Measurements from ENCODE around the gene TMEM80. TPM values are rescaled to one million over a fixed set of nuclear protein-coding genes. Genes with fewer than 3 reads are reported as not detected.
"Not testable (repeated sequence)": the region's sequence is repeated elsewhere in the genome, so short reads cannot be mapped to it uniquely, and the experiment has no call there.

The TMEM80 gene
- total and polyA plus RNA-seq, 12 donors: 11.1 to 85.3 (median 32.8) TPM

GRCh38 chr11:737366-737765, 41.8 kb downstream of the TMEM80 start:
- H3K4me3 ChIP-seq: no peak overlapping the region
- no peaks in the 10 kb centered on the region for H3K36me3 ChIP-seq (replicated peaks in 1 of 2)
- H3K27ac ChIP-seq: no peak overlapping the region
- WGBS, 4 donors: 47 to 68% (median 60%) methylated on average over 4 to 11 of the region's 11 CpGs
- no peaks in the 10 kb centered on the region for H3K4me1 ChIP-seq (replicated peaks in 1 of 2)
- no peaks in the 10 kb centered on the region for H3K9me3 ChIP-seq (replicated peaks in 1 of 3)
- H3K27me3 ChIP-seq: no peaks in the 10 kb centered on the region
- no peak for DNase-seq
- intact Hi-C loops (cut with DNase I): no loop called here
- TF ChIP-seq POLR2A (IDR thresholded peaks at IDR 0.05): no peak
- no peak for TF ChIP-seq CTCF (IDR thresholded peaks at IDR 0.05)

GRCh38 chr11:737899-738298, 42.3 kb downstream of the TMEM80 start:
- WGBS, 4 donors: 54 to 60% (median 59%) methylated on average over 9 to 10 of the region's 10 CpGs
- H3K36me3 ChIP-seq (replicated peaks in 1 of 2); H3K9me3 ChIP-seq (replicated peaks in 1 of 3); H3K27me3 ChIP-seq; H3K27ac ChIP-seq; intact Hi-C loops (cut with DNase I); DNase-seq; H3K4me1 ChIP-seq (replicated peaks in 1 of 2); H3K4me3 ChIP-seq: not testable (repeated sequence)

GRCh38 chr11:742156-742546, 46.5 kb downstream of the TMEM80 start:
- peak in 1 of 7 donors; percentile 32 for DNase-seq
- Histone ChIP-seq H3K36me3 (replicated peaks in 1 of 2) (no peaks in the 10 kb centered on the region), H3K9me3 (replicated peaks in 1 of 3) (no peaks in the 10 kb centered on the region), H3K27ac (no peak overlapping the region), H3K27me3 (no peaks in the 10 kb centered on the region), H3K4me1 (replicated peaks in 1 of 2) (peaks cover 8% of the 10 kb centered on the region in 2 donors), H3K4me3 (no peak overlapping the region)
- intact Hi-C loops (cut with DNase I): no loop called here
- TF ChIP-seq CTCF (IDR thresholded peaks at IDR 0.05) (no peak), POLR2A (IDR thresholded peaks at IDR 0.05) (no peak)
- 26 to 51% (median 40%) methylated on average over 3 of the region's 3 CpGs for WGBS, 4 donors

- TF ChIP-seq POLR2A (IDR thresholded peaks at IDR 0.05) (no peak), CTCF (IDR thresholded peaks at IDR 0.05) (no peak)
- H3K27me3 ChIP-seq: no peaks in the 10 kb centered on the region
- no peak overlapping the region for H3K27ac ChIP-seq
- H3K36me3 ChIP-seq (replicated peaks in 1 of 2): no peaks in the 10 kb centered on the region
- no peak for DNase-seq
- H3K9me3 ChIP-seq (replicated peaks in 1 of 3): no peaks in the 10 kb centered on the region
- intact Hi-C loops (cut with DNase I): no loop called here
- WGBS, 4 donors: 93 to 98% (median 94%) methylated on average over 4 of the region's 4 CpGs
- no peak overlapping the region for H3K4me3 ChIP-seq
- H3K4me1 ChIP-seq (replicated peaks in 1 of 2): peaks cover 8% of the 10 kb centered on the region in 2 donors
Measured at GRCh38 chr11:742571-743201, 47.1 kb downstream of the TMEM80 start.

GRCh38 chr11:745428-745827, 49.8 kb downstream of the TMEM80 start:
- no peaks in the 10 kb centered on the region for H3K27me3 ChIP-seq
- no peaks in the 10 kb centered on the region for H3K36me3 ChIP-seq (replicated peaks in 1 of 2)
- peaks cover 20 to 25% of the 10 kb centered on the region in 2 donors for H3K4me1 ChIP-seq (replicated peaks in 1 of 2)
- H3K27ac ChIP-seq: no peak overlapping the region
- WGBS, 4 donors: 0 to 25% (median 5%) methylated on average over 1 of the region's 1 CpG
- TF ChIP-seq CTCF (IDR thresholded peaks at IDR 0.05): no peak
- TF ChIP-seq POLR2A (IDR thresholded peaks at IDR 0.05): no peak
- no peak overlapping the region for H3K4me3 ChIP-seq
- intact Hi-C loops (cut with DNase I): no loop called here
- no peaks in the 10 kb centered on the region for H3K9me3 ChIP-seq (replicated peaks in 1 of 3)
- no peak for DNase-seq

All from adrenal gland (tissue), 12 donors.